IMR-90 (cell line): ENCODE measurements around the gene BEX5.

Experiments used
- CTCF ChIP-seq: conservative IDR thresholded peaks from 2 replicates; pipeline ENCODE4 v1.5.1; 2012; ENCODE audit warnings: mild to moderate bottlenecking, low read depth, low read length, improper control_type of control experiment
- MAFK ChIP-seq: IDR thresholded peaks from 2 replicates; pipeline ENCODE4 v1.6.1; 2012; ENCODE audit warnings: low read depth, low read length, improper control_type of control experiment
- POLR2A ChIP-seq: IDR thresholded peaks from 2 replicates; pipeline ENCODE4 v1.6.1; 2012; ENCODE audit warnings: mild to moderate bottlenecking, low read depth, low read length
- RAD21 ChIP-seq: IDR thresholded peaks from 2 replicates; pipeline ENCODE4 v1.6.1; 2012; ENCODE audit warnings: low read length, improper control_type of control experiment

- TF ChIP-seq CTCF: no peak
- TF ChIP-seq MAFK: no peak
- TF ChIP-seq POLR2A: no peak
- TF ChIP-seq RAD21: no peak
These were observed 17.7 kb downstream of the BEX5 start for GRCh38 chrX:102138064-102138463.
